GM20000 (cell line): ENCODE measurements around the gene SLC35E2B.

Experiments
- DNase-seq: peaks from one replicate; pipeline ENCODE4 v3.0.0; 2012; ENCODE audit warnings: low spot score
- TF ChIP-seq, protein P1 (sequence below): IDR thresholded peaks from 2 replicates; pipeline ENCODE4 v1.5.1; 2012; ENCODE audit warnings: mild to moderate bottlenecking, control low read depth; ENCODE audit errors: extremely low read depth, missing control alignments

The SLC35E2B gene

GRCh38 chr1:1614954-1615255, 77.7 kb downstream of the SLC35E2B start:
- no peak for DNase-seq
- TF ChIP-seq, protein P1, sequence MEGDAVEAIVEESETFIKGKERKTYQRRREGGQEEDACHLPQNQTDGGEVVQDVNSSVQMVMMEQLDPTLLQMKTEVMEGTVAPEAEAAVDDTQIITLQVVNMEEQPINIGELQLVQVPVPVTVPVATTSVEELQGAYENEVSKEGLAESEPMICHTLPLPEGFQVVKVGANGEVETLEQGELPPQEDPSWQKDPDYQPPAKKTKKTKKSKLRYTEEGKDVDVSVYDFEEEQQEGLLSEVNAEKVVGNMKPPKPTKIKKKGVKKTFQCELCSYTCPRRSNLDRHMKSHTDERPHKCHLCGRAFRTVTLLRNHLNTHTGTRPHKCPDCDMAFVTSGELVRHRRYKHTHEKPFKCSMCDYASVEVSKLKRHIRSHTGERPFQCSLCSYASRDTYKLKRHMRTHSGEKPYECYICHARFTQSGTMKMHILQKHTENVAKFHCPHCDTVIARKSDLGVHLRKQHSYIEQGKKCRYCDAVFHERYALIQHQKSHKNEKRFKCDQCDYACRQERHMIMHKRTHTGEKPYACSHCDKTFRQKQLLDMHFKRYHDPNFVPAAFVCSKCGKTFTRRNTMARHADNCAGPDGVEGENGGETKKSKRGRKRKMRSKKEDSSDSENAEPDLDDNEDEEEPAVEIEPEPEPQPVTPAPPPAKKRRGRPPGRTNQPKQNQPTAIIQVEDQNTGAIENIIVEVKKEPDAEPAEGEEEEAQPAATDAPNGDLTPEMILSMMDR, result no peak

DNA sequence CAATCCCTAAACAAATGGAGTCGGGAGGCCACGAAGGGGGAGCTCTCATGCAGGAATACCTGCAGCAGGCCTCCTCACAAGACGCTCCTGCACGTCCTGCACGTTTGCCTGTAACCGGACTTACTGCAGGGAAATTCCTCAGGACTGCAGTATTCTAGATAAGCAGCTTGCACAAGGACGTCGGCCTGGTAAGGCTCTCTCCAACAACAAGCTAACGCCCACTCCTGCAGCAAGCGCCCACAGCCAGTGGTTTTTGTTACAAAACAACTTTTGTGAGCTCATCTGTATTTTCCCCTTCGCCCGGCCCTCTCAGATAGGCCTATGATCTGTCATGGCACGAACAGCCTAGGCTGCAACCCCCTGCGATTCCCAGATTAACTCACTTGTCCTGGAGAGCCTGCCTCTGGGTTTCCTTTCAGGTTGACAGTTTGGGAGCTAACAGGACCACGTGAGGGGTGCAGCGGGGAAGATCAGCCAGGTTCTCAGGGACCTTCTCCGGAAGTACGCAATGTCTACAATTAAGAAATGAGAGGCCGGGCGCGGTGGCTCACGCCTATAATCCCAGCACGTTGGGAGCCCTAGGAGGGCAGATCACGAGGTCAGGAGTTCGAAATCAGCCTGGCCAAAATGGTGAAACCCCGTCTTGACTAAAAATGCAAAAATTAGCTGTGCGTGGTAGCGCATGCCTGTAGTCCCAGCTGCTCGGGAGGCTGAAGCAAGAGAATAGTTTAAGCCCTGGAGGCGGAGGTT, 78.2 kb downstream of the SLC35E2B start:
- no peak for DNase-seq
- TF ChIP-seq, protein P1, result no peak

GRCh38 chr1:1613509-1614082, 79.0 kb downstream of the SLC35E2B start:
- DNase-seq, result no peak
- TF ChIP-seq, protein P1, result no peak

DNA sequence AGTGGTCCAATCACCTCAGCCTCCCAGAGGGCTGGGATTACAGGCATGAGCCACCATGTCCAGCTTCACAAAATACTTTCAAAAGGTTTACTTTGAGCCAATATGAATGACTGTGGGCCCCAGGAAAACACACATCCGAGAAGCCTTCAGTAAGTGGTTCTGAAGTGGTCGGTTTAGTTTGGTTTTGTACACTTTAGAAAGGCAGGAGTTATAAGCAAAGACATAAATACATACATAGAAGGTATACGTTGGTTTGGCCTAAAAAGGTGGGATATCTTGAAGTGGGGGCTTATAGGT, 80.5 kb downstream of the SLC35E2B start:
- DNase-seq, result no peak
- TF ChIP-seq, protein P1, result no peak

GRCh38 chr1:1610796-1611195, 81.8 kb downstream of the SLC35E2B start:
- TF ChIP-seq, protein P1, result no peak
- no peak for DNase-seq

DNA sequence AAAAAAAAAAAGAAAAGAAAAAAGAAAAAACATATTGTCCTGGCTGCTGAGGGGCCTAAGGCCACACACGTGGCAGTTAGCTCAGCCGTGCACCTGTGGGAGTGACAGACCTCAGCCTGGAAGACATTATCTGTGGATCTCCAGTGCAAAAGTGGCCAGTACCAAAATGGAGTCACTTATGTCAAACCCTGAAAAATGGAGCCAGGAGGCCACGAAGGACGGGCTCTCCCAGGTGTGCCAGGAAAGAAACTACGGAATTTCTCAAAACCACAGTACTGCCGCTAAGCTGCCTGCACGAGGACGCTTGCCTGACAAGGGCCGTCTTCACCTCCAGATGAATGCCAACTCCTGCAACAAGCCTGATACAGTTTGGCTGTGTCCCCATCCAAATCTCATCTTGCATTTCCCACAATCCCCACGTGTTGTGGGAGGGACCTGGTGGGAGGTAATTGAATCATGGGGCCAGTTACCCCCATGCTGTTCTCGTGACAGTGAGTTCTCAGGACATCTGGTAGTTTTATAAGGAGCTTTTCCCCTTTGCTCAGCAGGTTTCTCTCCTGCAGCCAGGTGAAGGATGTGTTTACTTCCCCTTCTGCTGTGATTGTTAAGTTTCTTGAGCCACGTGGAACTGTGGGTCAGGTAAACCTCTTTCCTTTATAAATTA, 82.6 kb downstream of the SLC35E2B start:
- TF ChIP-seq, protein P1, result no peak
- DNase-seq, result no peak
